GM10266 (cell line): Measurements from ENCODE around the gene PFKFB1.

Experiments used
- DNase-seq: peaks from one replicate; pipeline ENCODE4 v3.0.0; 2012; ENCODE audit errors: extremely low spot score
- CTCF ChIP-seq: IDR thresholded peaks from 2 replicates; pipeline ENCODE4 v1.5.1; 2012; ENCODE audit warnings: mild to moderate bottlenecking, low read depth; ENCODE audit not compliant: control insufficient read depth, insufficient read depth; ENCODE audit errors: missing control alignments

The PFKFB1 gene

GRCh38 chrX:54994099-54994498 lies at the start of gene PFKFB1:
PFKFB1 (minus strand) TSS chrX:54994188; CDS start chrX:54994007, 181 bp downstream.
- DNase-seq, result no peak
- TF ChIP-seq CTCF, result no peak

GRCh38 chrX:55041514-55041913 lies 47.5 kb upstream of the PFKFB1 start:
- no peak for DNase-seq
- no peak for TF ChIP-seq CTCF

GRCh38 chrX:55039471-55039870 lies 45.5 kb upstream of the PFKFB1 start:
- no peak for DNase-seq
- no peak for TF ChIP-seq CTCF

GRCh38 chrX:55033429-55033828 lies 39.4 kb upstream of the PFKFB1 start:
- no peak for DNase-seq

GRCh38 chrX:55030271-55031205 lies 36.5 kb upstream of the PFKFB1 start, which contains the start of gene ALAS2:
ALAS2 (minus strand) TSS chrX:55030977; CDS start chrX:55026000, 4,977 bp downstream.
- DNase-seq, result no peak
- TF ChIP-seq CTCF, result no peak

More at GRCh38 chrX:55033429-55033828, 39.4 kb upstream of the PFKFB1 start:
- no peak for TF ChIP-seq CTCF

GRCh38 chrX:55029291-55029690 lies 35.3 kb upstream of the PFKFB1 start:
- no peak for DNase-seq
- no peak for TF ChIP-seq CTCF

- no peak for DNase-seq
- TF ChIP-seq CTCF, result no peak
These were observed 34.6 kb upstream of the PFKFB1 start for GRCh38 chrX:55028611-55029010.
